Ishikawa (cell line): ENCODE measurements around the gene GPR150.

Experiments
- CEBPB ChIP-seq: IDR thresholded peaks from 2 replicates; pipeline ENCODE4 v1.6.1; 2012
- CREB1 ChIP-seq: IDR thresholded peaks from 2 replicates; pipeline ENCODE4 v1.6.1; 2012; ENCODE audit warnings: low read depth
- EP300 ChIP-seq: IDR thresholded peaks from 2 replicates; pipeline ENCODE4 v1.6.1; 2012; ENCODE audit warnings: borderline replicate concordance
- MAX ChIP-seq: IDR thresholded peaks from 2 replicates; pipeline ENCODE4 v1.6.1; 2012
- RAD21 ChIP-seq: IDR thresholded peaks from 2 replicates; pipeline ENCODE4 v1.6.1; 2012; ENCODE audit warnings: low read depth
- TAF1 ChIP-seq: IDR thresholded peaks from 2 replicates; pipeline ENCODE4 v1.6.1; 2012; ENCODE audit warnings: low read depth, mild to moderate bottlenecking
- YY1 ChIP-seq: IDR thresholded peaks from 2 replicates; pipeline ENCODE4 v1.6.1; 2012; ENCODE audit warnings: low read depth

GRCh38 chr5:95669985-95670384, 50.1 kb downstream of the GPR150 start:
- TF ChIP-seq TAF1: no peak
- no peak for TF ChIP-seq YY1
- TF ChIP-seq CEBPB: no peak
- no peak for TF ChIP-seq EP300
- no peak for TF ChIP-seq CREB1
- no peak for TF ChIP-seq MAX
- no peak for TF ChIP-seq RAD21
